Measurements from ENCODE around the gene ANGPTL8. TPM values are rescaled to one million over a fixed set of nuclear protein-coding genes. Genes with fewer than 3 reads are reported as not detected.

The ANGPTL8 gene
- total and polyA plus RNA-seq, 8 donors: 0.38 to 2.2 (median 1.4) TPM; not detected in 4

GRCh38 chr19:11247391-11247790 lies 8.0 kb downstream of the ANGPTL8 start:
- H3K36me3 ChIP-seq: peaks cover 0 to 32% (median 7%) of the 10 kb centered on the region in 3 donors
- intact Hi-C loops (cut with DNase I): no loop called here
- TF ChIP-seq, protein P1, sequence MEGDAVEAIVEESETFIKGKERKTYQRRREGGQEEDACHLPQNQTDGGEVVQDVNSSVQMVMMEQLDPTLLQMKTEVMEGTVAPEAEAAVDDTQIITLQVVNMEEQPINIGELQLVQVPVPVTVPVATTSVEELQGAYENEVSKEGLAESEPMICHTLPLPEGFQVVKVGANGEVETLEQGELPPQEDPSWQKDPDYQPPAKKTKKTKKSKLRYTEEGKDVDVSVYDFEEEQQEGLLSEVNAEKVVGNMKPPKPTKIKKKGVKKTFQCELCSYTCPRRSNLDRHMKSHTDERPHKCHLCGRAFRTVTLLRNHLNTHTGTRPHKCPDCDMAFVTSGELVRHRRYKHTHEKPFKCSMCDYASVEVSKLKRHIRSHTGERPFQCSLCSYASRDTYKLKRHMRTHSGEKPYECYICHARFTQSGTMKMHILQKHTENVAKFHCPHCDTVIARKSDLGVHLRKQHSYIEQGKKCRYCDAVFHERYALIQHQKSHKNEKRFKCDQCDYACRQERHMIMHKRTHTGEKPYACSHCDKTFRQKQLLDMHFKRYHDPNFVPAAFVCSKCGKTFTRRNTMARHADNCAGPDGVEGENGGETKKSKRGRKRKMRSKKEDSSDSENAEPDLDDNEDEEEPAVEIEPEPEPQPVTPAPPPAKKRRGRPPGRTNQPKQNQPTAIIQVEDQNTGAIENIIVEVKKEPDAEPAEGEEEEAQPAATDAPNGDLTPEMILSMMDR (IDR thresholded peaks at IDR 0.05): no peak
- WGBS, 2 donors: 91 to 97% methylated on average over 10 of the region's 10 CpGs
- H3K27me3 ChIP-seq: no peaks in the 10 kb centered on the region
- no peak overlapping the region for H3K27ac ChIP-seq
- H3K4me1 ChIP-seq: no peaks in the 10 kb centered on the region
- ATAC-seq (no peak), DNase-seq (peak in 1 of 6 donors; percentile 17), FAIRE-seq (no peak)
- no peak overlapping the region for H3K4me3 ChIP-seq
- no peaks in the 10 kb centered on the region for H3K9me3 ChIP-seq

GRCh38 chr19:11247934-11248333 lies 8.5 kb downstream of the ANGPTL8 start:
- Histone ChIP-seq H3K4me3 (no peak overlapping the region), H3K27me3 (no peaks in the 10 kb centered on the region), H3K36me3 (peaks cover 0 to 36% (median 7%) of the 10 kb centered on the region in 3 donors), H3K27ac (no peak overlapping the region), H3K4me1 (no peaks in the 10 kb centered on the region), H3K9me3 (no peaks in the 10 kb centered on the region)
- WGBS, 2 donors: 83 to 90% methylated on average over 14 of the region's 14 CpGs
- FAIRE-seq (no peak), ATAC-seq (no peak), DNase-seq (no peak)
- TF ChIP-seq, protein P1 (IDR thresholded peaks at IDR 0.05): no peak
- intact Hi-C loops (cut with DNase I): no loop called here

- Histone ChIP-seq H3K4me1 (no peaks in the 10 kb centered on the region), H3K27ac (no peak overlapping the region), H3K36me3 (peaks cover 0 to 36% (median 7%) of the 10 kb centered on the region in 3 donors), H3K9me3 (no peaks in the 10 kb centered on the region), H3K4me3 (no peak overlapping the region), H3K27me3 (no peaks in the 10 kb centered on the region)
- 93 to 99% methylated on average over 2 of the region's 2 CpGs for WGBS, 2 donors
- TF ChIP-seq, protein P1 (IDR thresholded peaks at IDR 0.05): no peak
- FAIRE-seq: no peak
- intact Hi-C loops (cut with DNase I): no loop called here
- ATAC-seq: no peak
- DNase-seq: no peak
Measured at GRCh38 chr19:11248852-11249251, 9.4 kb downstream of the ANGPTL8 start.

- DNase-seq (no peak), ATAC-seq (no peak), FAIRE-seq (no peak)
- H3K9me3 ChIP-seq: no peaks in the 10 kb centered on the region
- TF ChIP-seq, protein P1 (IDR thresholded peaks at IDR 0.05): no peak
- no peaks in the 10 kb centered on the region for H3K27me3 ChIP-seq
- no peak overlapping the region for H3K4me3 ChIP-seq
- H3K27ac ChIP-seq: no peak overlapping the region
- peaks cover 0 to 36% (median 7%) of the 10 kb centered on the region in 3 donors for H3K36me3 ChIP-seq
- intact Hi-C loops (cut with DNase I): no loop called here
- no peaks in the 10 kb centered on the region for H3K4me1 ChIP-seq
- WGBS, 2 donors: 95% methylated on average over 4 of the region's 4 CpGs
Measured at GRCh38 chr19:11251217-11251616, 11.8 kb downstream of the ANGPTL8 start.

DNA sequence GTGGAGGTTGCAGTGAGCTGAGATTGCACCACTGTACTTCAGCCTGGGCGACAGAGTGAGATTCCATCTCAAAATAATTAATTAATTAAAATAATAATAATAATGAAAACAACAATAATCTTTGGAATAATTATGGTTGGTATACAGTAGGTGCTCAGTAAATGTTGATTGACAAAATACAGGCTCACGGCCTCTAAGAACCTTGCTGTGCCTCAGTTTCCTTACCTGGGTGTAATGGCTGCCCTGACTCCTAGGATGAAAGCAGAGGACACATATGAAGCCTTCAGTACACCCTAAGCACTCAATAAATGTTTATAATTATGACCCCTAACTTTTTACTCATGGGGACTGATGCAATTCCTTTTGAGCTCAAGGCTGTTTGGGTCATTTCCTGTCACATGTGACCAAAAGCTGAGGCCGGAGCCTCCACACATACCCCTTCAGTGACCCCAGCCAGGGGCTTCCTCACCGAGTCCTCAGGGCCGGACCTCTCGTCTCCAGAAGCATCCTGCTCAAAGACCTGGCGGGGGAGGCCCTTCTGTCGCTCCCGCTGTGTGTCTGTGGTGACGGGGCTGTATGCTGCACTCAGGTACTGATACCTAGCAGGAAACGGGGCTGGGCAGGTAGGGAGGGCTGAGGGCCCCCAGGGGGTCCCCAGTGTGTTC lies 12.4 kb downstream of the ANGPTL8 start:
- no peaks in the 10 kb centered on the region for H3K9me3 ChIP-seq
- peaks cover 0 to 36% (median 7%) of the 10 kb centered on the region in 3 donors for H3K36me3 ChIP-seq
- H3K27ac ChIP-seq: no peak overlapping the region
- no peak overlapping the region for H3K4me3 ChIP-seq
- TF ChIP-seq, protein P1 (IDR thresholded peaks at IDR 0.05): no peak
- ATAC-seq: no peak
- DNase-seq: no peak
- intact Hi-C loops (cut with DNase I): no loop called here
- no peak for FAIRE-seq
- WGBS, 2 donors: 90 to 91% methylated on average over 11 of the region's 11 CpGs
- no peaks in the 10 kb centered on the region for H3K27me3 ChIP-seq
- H3K4me1 ChIP-seq: no peaks in the 10 kb centered on the region
